Fibroblast of the aortic adventitia (primary cell): Measurements from ENCODE around the gene CCDC69. TPM values are rescaled to one million over a fixed set of nuclear protein-coding genes. Genes with fewer than 3 reads are reported as not detected.

Experiments used
- DNase-seq: peaks from one replicate; pipeline ENCODE4 v3.0.0-alpha.2; 2010; ENCODE audit warnings: low read depth
- H3K4me3 ChIP-seq: 2 replicates; pipeline ENCODE4 v1.5.1; 2011; ENCODE audit warnings: low read depth, mild to moderate bottlenecking, control low read depth, low read length, moderate library complexity
- total RNA-seq: library from RNA; depleted of rRNA; stranded (reverse); fragments of >200 nt; gene quantifications from 2 replicates; pipeline ENCODE4 v1.2.3, GENCODE V29; 2012; ENCODE audit warnings: low replicate concordance
- TF ChIP-seq, protein P1 (sequence below): IDR thresholded peaks from 2 replicates; pipeline ENCODE4 v1.5.1; 2011; ENCODE audit warnings: mild to moderate bottlenecking, low read length, control low read depth, inconsistent platforms; ENCODE audit not compliant: insufficient read depth

The CCDC69 gene
- total RNA-seq, 1 donor = 1.5 TPM

DNA sequence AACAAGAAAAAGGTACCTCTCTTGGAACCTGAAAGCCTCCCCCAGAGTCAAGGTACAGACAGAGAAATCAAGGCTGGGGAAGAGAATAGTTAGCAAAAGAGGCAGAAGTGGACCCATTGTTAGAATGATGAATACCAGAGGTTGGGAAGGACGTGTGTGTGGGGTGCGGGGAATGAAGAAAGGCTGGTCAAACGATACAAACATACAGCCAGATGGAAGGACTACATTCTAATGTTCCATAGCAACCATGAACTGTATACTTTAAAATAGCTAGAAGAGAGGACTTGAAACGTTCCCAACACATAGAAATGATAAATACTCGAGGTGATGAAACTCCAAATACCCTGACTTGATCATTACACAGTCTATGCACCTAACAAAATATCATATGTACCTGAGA, 7.1 kb downstream of the CCDC69 start:
- DNase-seq = no peak
- H3K4me3 ChIP-seq = no peak overlapping the region
- TF ChIP-seq, protein P1, sequence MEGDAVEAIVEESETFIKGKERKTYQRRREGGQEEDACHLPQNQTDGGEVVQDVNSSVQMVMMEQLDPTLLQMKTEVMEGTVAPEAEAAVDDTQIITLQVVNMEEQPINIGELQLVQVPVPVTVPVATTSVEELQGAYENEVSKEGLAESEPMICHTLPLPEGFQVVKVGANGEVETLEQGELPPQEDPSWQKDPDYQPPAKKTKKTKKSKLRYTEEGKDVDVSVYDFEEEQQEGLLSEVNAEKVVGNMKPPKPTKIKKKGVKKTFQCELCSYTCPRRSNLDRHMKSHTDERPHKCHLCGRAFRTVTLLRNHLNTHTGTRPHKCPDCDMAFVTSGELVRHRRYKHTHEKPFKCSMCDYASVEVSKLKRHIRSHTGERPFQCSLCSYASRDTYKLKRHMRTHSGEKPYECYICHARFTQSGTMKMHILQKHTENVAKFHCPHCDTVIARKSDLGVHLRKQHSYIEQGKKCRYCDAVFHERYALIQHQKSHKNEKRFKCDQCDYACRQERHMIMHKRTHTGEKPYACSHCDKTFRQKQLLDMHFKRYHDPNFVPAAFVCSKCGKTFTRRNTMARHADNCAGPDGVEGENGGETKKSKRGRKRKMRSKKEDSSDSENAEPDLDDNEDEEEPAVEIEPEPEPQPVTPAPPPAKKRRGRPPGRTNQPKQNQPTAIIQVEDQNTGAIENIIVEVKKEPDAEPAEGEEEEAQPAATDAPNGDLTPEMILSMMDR = no peak

DNA sequence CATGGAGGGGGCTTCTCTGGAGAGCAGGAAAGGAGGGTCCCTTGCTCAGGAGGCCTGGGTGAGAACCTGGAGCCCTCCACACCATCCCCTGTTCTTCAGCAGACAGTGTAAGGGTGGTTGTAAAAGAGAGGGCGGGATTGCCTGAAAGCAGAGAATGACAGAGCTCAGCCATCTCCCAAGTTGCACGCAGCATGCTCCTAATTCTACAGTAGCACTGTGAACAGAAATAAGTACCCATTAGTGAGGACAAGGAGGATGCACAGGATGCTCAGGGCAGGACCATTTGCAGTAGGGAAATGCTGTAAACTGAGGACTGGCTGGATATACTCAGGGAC, 8.4 kb downstream of the CCDC69 start:
- DNase-seq = no peak
- H3K4me3 ChIP-seq = no peak overlapping the region
- TF ChIP-seq, protein P1 = no peak

DNA sequence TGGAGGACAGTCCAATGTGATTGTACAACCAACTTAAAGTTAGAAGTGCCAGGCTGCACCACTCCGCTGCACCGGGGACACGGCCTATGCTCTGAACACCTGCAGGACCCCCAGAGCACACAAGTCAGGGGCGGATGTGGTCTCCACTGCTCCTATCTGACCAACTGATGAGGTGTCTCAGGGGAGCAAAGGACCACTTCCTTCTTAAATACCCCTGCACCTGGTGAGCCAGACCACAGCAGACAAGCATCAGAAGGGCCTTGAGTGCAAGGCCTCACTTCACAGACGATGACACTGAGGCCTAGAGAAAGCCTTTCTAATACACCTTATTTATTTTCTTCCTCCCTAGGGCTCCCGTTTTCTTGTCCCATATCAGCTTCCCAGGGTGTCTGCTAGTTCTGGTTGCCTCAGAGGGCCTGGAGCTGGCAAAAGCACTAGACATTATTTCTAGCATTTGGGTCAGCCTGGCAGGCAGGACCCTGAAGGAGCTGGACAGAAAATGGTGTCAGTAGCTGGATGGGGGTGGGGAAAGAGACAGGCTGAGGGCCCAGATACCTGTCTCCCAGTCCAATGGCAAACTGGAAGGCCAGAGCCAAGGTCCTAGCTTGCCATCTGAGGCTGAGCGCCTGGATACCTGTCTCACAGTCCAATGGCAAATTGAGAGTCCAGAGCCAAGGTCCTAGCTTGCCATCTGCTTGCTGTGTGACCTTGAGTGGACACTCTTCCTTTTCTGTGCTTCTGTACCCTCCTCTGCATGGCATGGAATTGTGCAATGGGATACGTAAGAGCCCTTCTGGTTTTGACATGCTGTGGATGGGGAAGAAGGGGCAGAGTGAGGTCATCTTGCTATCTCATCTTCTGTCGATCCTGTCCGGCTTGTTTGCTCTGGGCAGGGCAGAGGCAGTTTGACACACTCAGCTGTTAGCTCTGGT, 9.0 kb downstream of the CCDC69 start:
- TF ChIP-seq, protein P1 = no peak
- no peak overlapping the region for H3K4me3 ChIP-seq
- DNase-seq = no peak

DNA sequence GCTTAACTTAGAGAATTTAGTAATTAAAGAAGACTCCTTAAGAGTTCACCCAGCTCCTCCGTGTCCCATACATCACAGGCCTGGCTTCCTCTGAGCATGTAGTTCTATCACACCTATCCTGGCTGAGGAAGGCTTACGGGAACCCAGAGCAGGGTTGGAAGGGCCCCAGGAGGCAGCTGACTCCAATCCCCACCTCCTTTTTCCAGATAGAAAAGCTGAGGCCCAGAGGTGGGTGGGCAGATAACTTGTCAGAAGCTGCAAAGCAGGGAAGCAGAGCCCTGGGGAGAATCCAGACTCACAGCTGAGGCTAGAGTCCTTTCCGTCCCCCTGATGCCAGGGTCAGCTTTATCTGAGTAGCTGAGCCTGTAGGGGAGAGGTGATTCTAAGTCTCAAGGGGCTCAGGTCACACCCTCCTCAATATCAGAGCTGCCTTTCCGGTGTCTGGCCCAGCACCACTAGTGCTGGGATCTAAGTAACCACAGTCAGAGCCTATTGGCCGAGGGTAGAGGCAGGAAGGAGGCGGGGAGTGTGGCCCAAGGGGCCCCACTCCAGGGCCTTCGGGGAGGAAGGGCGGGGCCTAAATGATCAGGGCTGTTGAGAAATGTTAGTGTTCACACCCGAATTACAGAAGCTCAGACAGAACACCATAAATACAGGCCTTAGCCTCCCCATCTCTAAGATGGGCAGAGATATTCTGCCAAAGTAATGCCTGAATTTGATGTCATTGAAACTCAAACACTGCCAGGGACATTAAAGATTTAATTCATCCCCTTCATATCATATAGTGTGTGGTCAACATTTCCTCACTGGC, 9.9 kb downstream of the CCDC69 start:
- H3K4me3 ChIP-seq = no peak overlapping the region
- TF ChIP-seq, protein P1 = no peak
- DNase-seq = peak; percentile 71

DNA sequence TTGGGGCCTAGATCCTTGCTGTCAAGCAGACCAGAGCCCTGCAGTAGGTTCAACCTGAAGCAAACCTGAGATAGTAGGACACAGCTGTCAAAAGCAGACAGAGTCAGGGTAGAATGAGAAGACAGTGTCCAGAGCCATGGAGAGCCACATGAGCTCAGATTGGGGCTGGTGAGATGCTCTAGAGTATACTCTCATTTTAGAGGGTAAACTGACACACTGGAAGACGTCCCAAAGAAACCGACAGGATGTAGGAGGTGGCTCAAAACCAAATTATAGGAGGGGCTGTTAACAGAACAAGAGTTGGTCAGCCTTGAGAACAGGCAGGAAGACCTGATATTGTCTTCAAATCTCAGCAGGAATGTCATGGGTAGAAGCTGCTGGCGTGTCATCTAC, 11.5 kb downstream of the CCDC69 start:
- TF ChIP-seq, protein P1 = no peak
- no peak overlapping the region for H3K4me3 ChIP-seq
- DNase-seq = no peak

DNA sequence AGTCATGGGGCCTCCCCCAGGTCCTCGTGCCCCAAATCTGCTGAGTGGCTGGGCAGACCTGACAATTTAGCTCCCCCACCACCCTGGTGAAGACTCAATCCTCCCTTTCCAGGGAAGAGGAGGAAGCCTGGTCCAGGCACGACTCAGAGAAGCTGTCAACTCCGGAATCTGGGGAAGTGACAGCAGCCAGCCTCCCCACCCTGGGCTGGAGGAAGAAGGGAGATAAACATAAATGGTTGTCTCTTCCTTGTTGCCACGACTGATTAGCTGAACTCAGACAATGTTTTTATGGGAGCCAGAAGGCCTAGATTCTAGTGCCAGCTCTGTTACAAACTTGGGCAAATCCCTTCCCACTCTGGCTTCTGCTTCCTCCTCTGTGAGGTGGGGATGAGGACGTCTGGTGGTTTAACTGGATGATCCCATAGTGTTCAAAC, 15.4 kb downstream of the CCDC69 start:
- peak; percentile 31 for DNase-seq
- TF ChIP-seq, protein P1 = no peak

More for the DNA sequence above, 15.4 kb downstream of the CCDC69 start:
- H3K4me3 ChIP-seq = no peak overlapping the region
